Measurements from ENCODE around the gene TDRD9. TPM values are rescaled to one million over a fixed set of nuclear protein-coding genes. Genes with fewer than 3 reads are reported as not detected.
"Not testable (repeated sequence)": the region's sequence is repeated elsewhere in the genome, so short reads cannot be mapped to it uniquely, and the experiment has no call there.

TDRD9 gene
- total and polyA plus RNA-seq, 4 donors: 1.1 to 2.7 (median 2.0) TPM

DNA sequence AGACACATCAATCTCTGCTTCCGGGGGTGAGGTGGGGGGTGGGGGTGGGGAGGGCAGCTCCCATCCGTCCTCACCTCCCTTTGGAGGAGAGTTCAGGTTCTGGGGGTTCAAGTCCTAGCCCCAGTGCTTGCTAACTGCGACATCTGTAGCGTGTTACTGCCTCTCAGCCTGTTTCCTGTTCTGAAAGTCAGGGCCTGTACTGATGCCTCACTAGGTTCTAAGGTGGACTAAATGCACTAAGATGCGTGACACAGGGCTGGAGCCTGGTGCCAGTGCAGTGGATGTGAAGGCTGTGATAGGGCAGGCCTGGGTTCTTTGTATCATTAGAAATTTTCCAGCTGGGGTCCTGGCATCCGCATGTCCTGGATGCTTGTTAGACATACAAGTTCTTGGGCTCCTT is 17.3 kb upstream of the TDRD9 start:
- DNase-seq: no peak
- H3K4me1 ChIP-seq (ENCODE audit: control insufficient read depth in 1 of 2, insufficient read depth in 2 of 2, low read length in 2 of 2): no peaks in the 10 kb centered on the region
- no peak overlapping the region for H3K27ac ChIP-seq (ENCODE audit: low read depth in 1 of 2, low read length in 2 of 2)
- ATAC-seq (ENCODE audit: low FRiP score): no peak
- intact Hi-C loops (cut with DNase I): loop anchor here (2.0 kb wide), 1 partner anchor 102 kb away; no protein-coding TSS in a partner anchor
- H3K27me3 ChIP-seq (ENCODE audit: control insufficient read depth in 1 of 2, insufficient read depth in 2 of 2, low read length in 1 of 2): no peaks in the 10 kb centered on the region
- no peak overlapping the region for H3K4me3 ChIP-seq (ENCODE audit: low read length in 2 of 2)
- 73 to 81% methylated on average over 6 of the region's 6 CpGs for WGBS, 2 donors
- H3K9me3 ChIP-seq (ENCODE audit: control insufficient read depth, low read length): no peaks in the 10 kb centered on the region
- peaks cover 0 to 3% of the 10 kb centered on the region in 2 donors for H3K36me3 ChIP-seq (ENCODE audit: control insufficient read depth in 1 of 2, insufficient read depth in 2 of 2, low read length in 1 of 2)

DNA sequence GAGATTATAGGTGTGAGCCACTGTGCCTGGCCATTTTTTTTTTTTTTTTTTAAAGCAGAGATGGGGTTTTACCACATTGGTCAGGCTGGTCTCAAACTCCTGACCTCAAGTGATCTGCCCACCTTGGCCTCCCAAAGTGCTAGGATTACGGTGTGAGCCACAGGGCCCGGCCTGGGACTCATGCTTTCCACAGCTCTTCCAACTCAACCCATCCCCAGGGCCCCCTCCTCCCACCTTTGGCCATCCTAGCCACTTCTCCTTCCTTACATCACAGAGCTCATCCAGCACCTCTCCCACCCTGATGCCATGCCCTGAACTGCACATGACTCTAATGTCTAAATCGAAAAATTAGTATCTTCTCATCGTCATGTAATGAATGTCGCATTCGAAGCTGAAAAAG is 12.6 kb upstream of the TDRD9 start:
- Histone ChIP-seq H3K9me3 (ENCODE audit: control insufficient read depth, low read length) (no peaks in the 10 kb centered on the region), H3K27ac (ENCODE audit: low read depth in 1 of 2, low read length in 2 of 2) (no peak overlapping the region), H3K36me3 (ENCODE audit: control insufficient read depth in 1 of 2, insufficient read depth in 2 of 2, low read length in 1 of 2) (peaks cover 0 to 3% of the 10 kb centered on the region in 2 donors), H3K4me1 (ENCODE audit: control insufficient read depth in 1 of 2, insufficient read depth in 2 of 2, low read length in 2 of 2) (peaks cover 0 to 1% of the 10 kb centered on the region in 2 donors), H3K27me3 (ENCODE audit: control insufficient read depth in 1 of 2, insufficient read depth in 2 of 2, low read length in 1 of 2) (no peaks in the 10 kb centered on the region), H3K4me3 (ENCODE audit: low read length in 2 of 2) (no peak overlapping the region)
- ATAC-seq (ENCODE audit: low FRiP score) (no peak), DNase-seq (peak in 1 of 2 donors; percentile 27)
- 90 to 91% methylated on average over 6 of the region's 6 CpGs for WGBS, 2 donors
- intact Hi-C loops (cut with DNase I): no loop called here

DNA sequence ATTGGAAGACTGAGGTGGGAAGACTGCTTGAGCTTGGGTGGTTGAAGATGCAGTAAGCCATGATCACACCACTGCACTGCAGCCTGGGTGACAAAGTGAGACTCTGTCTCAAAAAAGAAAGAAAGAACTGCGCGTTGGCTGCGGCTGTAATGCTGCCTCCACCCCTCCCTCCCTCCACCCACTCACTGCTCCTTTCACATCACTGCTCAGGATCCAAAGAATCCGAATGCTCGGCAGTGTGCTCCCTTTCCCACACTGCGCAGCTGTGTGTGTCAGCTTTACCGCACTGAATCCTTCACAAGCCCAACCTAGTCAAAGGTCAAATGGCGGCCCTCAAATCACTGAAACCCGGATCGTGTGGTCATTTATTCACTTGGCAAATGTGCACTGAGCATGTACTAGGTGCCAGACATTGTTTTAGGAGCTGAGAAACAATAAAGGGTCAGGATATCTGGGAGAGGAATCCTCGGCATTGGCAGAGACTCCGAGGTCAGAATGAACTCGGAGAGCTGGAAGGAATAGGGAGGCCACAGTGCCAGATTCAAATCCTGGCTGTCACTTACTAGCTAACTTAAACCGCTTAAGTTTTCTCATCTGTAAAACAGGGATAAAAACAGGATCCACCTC is 11.5 kb upstream of the TDRD9 start:
- H3K36me3 ChIP-seq (ENCODE audit: control insufficient read depth in 1 of 2, insufficient read depth in 2 of 2, low read length in 1 of 2): peaks cover 0 to 3% of the 10 kb centered on the region in 2 donors
- H3K4me3 ChIP-seq (ENCODE audit: low read length in 2 of 2): no peak overlapping the region
- no peaks in the 10 kb centered on the region for H3K27me3 ChIP-seq (ENCODE audit: control insufficient read depth in 1 of 2, insufficient read depth in 2 of 2, low read length in 1 of 2)
- H3K27ac ChIP-seq (ENCODE audit: low read depth in 1 of 2, low read length in 2 of 2): no peak overlapping the region
- no peak for ATAC-seq (ENCODE audit: low FRiP score)
- peaks cover 0 to 1% of the 10 kb centered on the region in 2 donors for H3K4me1 ChIP-seq (ENCODE audit: control insufficient read depth in 1 of 2, insufficient read depth in 2 of 2, low read length in 2 of 2)
- H3K9me3 ChIP-seq (ENCODE audit: control insufficient read depth, low read length): no peaks in the 10 kb centered on the region
- no peak for DNase-seq
- intact Hi-C loops (cut with DNase I): no loop called here
- WGBS, 2 donors: 77 to 79% methylated on average over 14 of the region's 14 CpGs

DNA sequence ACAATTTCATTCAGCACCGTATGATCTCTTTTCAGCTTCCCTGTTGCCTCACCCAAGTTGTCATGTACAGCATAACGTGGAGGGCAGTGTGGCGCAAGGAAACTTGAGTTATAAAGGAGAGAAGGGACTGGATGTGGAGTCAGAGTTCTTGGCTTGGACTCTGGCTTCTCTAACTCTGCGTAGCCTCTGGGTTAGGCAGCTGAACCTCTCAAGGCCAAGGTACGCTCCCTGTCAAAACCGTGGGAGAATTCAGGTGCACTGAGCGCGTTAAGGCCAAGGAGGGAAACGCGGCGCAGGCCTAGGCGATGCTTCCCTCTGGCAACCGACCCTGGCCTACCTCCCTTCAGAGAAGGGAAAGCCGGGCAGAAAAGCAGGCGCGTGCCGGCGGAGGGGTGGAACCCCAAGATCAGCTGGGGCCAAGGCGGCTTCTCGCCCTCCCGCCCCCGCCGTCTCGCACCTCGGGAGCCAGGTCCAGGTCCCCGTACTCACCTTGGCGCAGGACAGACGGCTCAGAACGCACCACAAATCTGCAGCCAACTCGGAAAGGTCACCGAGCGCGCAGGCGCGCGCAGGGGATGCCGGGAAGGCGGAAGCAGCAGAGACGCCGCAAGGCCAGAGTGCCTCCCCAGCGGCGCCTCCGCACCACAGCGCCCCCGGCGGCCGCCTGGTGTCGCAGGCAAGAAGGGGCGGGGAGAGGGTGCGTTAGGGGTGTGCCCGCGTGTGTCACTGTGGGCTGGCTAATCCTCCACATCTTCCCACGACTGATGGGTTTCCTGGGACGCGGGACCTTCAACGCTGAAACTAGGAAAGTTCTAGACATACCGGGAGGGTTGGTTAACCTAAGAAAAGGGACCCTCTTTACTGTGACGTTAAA is 7.0 kb upstream of the TDRD9 start:
- Histone ChIP-seq H3K4me1 (ENCODE audit: control insufficient read depth in 1 of 2, insufficient read depth in 2 of 2, low read length in 2 of 2) (peaks cover 0 to 1% of the 10 kb centered on the region in 2 donors), H3K4me3 (ENCODE audit: low read length in 2 of 2) (peak overlapping the region; percentile 21 to 67), H3K36me3 (ENCODE audit: control insufficient read depth in 1 of 2, insufficient read depth in 2 of 2, low read length in 1 of 2) (no peaks in the 10 kb centered on the region), H3K27me3 (ENCODE audit: control insufficient read depth in 1 of 2, insufficient read depth in 2 of 2, low read length in 1 of 2) (no peaks in the 10 kb centered on the region), H3K27ac (ENCODE audit: low read depth in 1 of 2, low read length in 2 of 2) (peak overlapping the region in 1 of 2 donors; percentile 15), H3K9me3 (ENCODE audit: control insufficient read depth, low read length) (no peaks in the 10 kb centered on the region)
- ATAC-seq (ENCODE audit: low FRiP score) (peak; percentile 99), DNase-seq (peak; percentile 95 to 97)
- intact Hi-C loops (cut with DNase I): no loop called here
- WGBS, 2 donors: 1% methylated on average over 57 to 58 of the region's 58 CpGs

DNA sequence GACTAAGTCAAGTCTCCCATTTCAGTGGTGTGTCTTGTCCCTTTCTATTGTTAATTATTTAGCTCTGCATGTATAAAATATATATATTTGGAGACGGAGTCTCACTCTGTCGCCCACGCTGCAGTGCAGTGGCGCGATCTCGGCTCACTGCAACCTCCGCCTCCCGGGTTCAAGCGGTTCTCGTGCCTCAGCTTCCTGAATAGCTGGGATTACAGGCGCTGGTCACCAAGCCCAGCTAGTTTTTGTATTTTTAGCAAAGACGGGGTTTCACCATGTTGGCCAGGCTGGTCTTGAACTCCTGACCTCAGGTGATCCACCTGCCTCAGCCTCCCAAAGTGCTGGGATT is 6.4 kb upstream of the TDRD9 start:
- H3K27ac ChIP-seq (ENCODE audit: low read depth in 1 of 2, low read length in 2 of 2); H3K9me3 ChIP-seq (ENCODE audit: control insufficient read depth, low read length); intact Hi-C loops (cut with DNase I); ATAC-seq (ENCODE audit: low FRiP score); DNase-seq; H3K4me3 ChIP-seq (ENCODE audit: low read length in 2 of 2); H3K27me3 ChIP-seq (ENCODE audit: control insufficient read depth in 1 of 2, insufficient read depth in 2 of 2, low read length in 1 of 2); H3K4me1 ChIP-seq (ENCODE audit: control insufficient read depth in 1 of 2, insufficient read depth in 2 of 2, low read length in 2 of 2); H3K36me3 ChIP-seq (ENCODE audit: control insufficient read depth in 1 of 2, insufficient read depth in 2 of 2, low read length in 1 of 2): not testable (repeated sequence)
- WGBS, 2 donors: 59 to 60% methylated on average over 12 of the region's 12 CpGs

DNA sequence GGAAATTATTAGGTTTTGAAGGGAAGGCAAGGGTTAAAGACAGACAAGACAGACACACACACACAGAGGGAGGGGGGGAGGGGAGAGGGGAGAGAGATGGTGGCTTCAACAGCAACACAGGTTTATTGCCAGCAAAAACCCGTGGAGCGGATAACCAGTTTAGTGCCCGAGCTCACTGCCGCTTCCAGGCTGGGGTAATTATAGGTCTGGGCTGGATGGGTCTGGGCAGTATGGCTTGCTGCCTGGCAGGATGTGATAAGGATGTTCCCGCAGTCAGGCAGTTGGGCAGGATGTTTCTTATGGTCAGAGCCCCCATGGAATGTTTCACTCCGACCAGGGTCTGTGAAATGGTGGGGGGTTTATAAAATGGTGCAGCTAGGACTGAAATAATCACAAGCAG is 4.4 kb upstream of the TDRD9 start:
- Histone ChIP-seq H3K4me3 (ENCODE audit: low read length in 2 of 2) (no peak overlapping the region), H3K27ac (ENCODE audit: low read depth in 1 of 2, low read length in 2 of 2) (no peak overlapping the region), H3K27me3 (ENCODE audit: control insufficient read depth in 1 of 2, insufficient read depth in 2 of 2, low read length in 1 of 2) (no peaks in the 10 kb centered on the region), H3K4me1 (ENCODE audit: control insufficient read depth in 1 of 2, insufficient read depth in 2 of 2, low read length in 2 of 2) (peaks cover 0 to 1% of the 10 kb centered on the region in 2 donors), H3K36me3 (ENCODE audit: control insufficient read depth in 1 of 2, insufficient read depth in 2 of 2, low read length in 1 of 2) (no peaks in the 10 kb centered on the region), H3K9me3 (ENCODE audit: control insufficient read depth, low read length) (no peaks in the 10 kb centered on the region)
- ATAC-seq (ENCODE audit: low FRiP score) (no peak), DNase-seq (no peak)
- WGBS, 2 donors: 2% methylated on average over 6 of the region's 6 CpGs
- intact Hi-C loops (cut with DNase I): no loop called here

DNA sequence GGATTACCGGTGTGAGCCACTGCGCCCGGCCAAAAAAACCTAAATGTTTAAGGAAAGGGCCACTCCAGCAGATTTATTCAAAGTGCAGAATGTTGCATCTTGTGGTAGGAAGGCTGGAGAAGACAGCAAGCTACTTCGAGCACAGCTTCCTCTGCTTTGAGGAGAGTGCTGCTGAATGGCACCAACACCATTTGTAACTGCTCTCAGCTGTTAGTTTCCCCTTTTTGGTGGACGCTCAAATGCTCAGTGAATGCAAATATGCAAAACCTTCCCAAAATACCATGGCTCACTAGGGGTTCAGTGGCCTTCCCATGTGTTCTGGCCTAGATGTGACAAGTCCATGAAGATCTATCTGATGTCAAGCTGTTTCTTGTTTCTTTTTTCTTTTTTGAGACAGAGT is 2.9 kb upstream of the TDRD9 start:
- no peak for DNase-seq
- no peak for ATAC-seq (ENCODE audit: low FRiP score)
- WGBS, 2 donors: 80 to 86% methylated on average over 5 of the region's 5 CpGs
- Histone ChIP-seq H3K4me1 (ENCODE audit: control insufficient read depth in 1 of 2, insufficient read depth in 2 of 2, low read length in 2 of 2) (peaks cover 0 to 1% of the 10 kb centered on the region in 2 donors), H3K27ac (ENCODE audit: low read depth in 1 of 2, low read length in 2 of 2) (no peak overlapping the region), H3K27me3 (ENCODE audit: control insufficient read depth in 1 of 2, insufficient read depth in 2 of 2, low read length in 1 of 2) (no peaks in the 10 kb centered on the region), H3K36me3 (ENCODE audit: control insufficient read depth in 1 of 2, insufficient read depth in 2 of 2, low read length in 1 of 2) (no peaks in the 10 kb centered on the region), H3K9me3 (ENCODE audit: control insufficient read depth, low read length) (no peaks in the 10 kb centered on the region), H3K4me3 (ENCODE audit: low read length in 2 of 2) (no peak overlapping the region)
- intact Hi-C loops (cut with DNase I): no loop called here

DNA sequence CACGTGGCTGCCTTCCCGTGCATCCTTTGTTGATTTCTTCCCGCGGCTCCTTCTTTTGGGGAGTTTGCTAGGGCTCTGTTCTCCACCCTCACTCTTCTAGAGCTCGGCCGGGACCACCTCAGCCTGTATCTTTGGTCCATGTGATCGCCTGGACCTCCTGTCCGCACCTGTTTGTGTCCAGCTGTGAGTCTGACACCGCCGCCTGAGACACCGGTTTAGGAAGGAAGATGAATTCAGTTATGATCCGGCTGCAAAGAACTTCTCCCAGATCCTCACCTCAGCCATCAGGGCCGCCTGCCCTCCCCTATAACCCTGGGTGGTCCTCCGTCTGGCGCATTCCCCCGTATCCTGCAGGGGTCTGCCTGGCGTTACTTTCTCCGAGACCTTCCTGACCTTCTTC is 690 bp upstream of the TDRD9 start:
- Histone ChIP-seq H3K4me3 (ENCODE audit: low read length in 2 of 2) (no peak overlapping the region), H3K4me1 (ENCODE audit: control insufficient read depth in 1 of 2, insufficient read depth in 2 of 2, low read length in 2 of 2) (no peaks in the 10 kb centered on the region), H3K27ac (ENCODE audit: low read depth in 1 of 2, low read length in 2 of 2) (no peak overlapping the region), H3K9me3 (ENCODE audit: control insufficient read depth, low read length) (no peaks in the 10 kb centered on the region), H3K27me3 (ENCODE audit: control insufficient read depth in 1 of 2, insufficient read depth in 2 of 2, low read length in 1 of 2) (no peaks in the 10 kb centered on the region), H3K36me3 (ENCODE audit: control insufficient read depth in 1 of 2, insufficient read depth in 2 of 2, low read length in 1 of 2) (no peaks in the 10 kb centered on the region)
- intact Hi-C loops (cut with DNase I): no loop called here
- ATAC-seq (ENCODE audit: low FRiP score) (no peak), DNase-seq (no peak)
- 92% methylated on average over 18 of the region's 18 CpGs for WGBS, 2 donors
